Measurements from ENCODE around the gene EXOG. TPM values are rescaled to one million over a fixed set of nuclear protein-coding genes. Genes with fewer than 3 reads are reported as not detected.

The EXOG gene, protein sequence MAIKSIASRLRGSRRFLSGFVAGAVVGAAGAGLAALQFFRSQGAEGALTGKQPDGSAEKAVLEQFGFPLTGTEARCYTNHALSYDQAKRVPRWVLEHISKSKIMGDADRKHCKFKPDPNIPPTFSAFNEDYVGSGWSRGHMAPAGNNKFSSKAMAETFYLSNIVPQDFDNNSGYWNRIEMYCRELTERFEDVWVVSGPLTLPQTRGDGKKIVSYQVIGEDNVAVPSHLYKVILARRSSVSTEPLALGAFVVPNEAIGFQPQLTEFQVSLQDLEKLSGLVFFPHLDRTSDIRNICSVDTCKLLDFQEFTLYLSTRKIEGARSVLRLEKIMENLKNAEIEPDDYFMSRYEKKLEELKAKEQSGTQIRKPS
- 10 to 100 TPM in 1 of 4 donors, 1 to 10 TPM in 3; 2.9 to 14.5 (median 6.1) TPM for total RNA-seq
- 1 to 10 TPM; 3.2 to 5.4 (median 3.3) TPM for polyA plus RNA-seq
- long read RNA-seq, donor 1, partial matches to known transcripts = 0 of 2 reads
- long read RNA-seq, donor 1, other reads (novel, unspliced or antisense) = 2 of 2 reads
- long read RNA-seq, donor 2, partial matches to known transcripts = 0 of 4 reads
- long read RNA-seq, donor 2, other reads (novel, unspliced or antisense) = 4 of 4 reads

- DNase-seq (peak; percentile 97 to 98), ATAC-seq (peak; percentile 95 to 98 (median 96))
- TF ChIP-seq CTCF (IDR thresholded peaks at IDR 0.05) = peak; percentile 85
- Histone ChIP-seq H3K27me3 (ENCODE audit: insufficient read depth in 3 of 3, low read length in 2 of 3) (no peaks in the 10 kb centered on the region), H3K4me3 (peak within 1 kb of the TSS; percentile 90), H3K4me1 (peaks cover 37% of the 10 kb centered on the region), H3K36me3 (ENCODE audit: insufficient read depth in 1 of 2, low read depth in 1 of 2) (peaks cover 0 to 21% of the 10 kb centered on the region in 2 donors), H3K27ac (peak within 1 kb of the TSS; percentile 67), H3K9me3 (no peaks in the 10 kb centered on the region)
- WGBS, 3 donors = 1% methylated on average over 51 to 53 of the region's 53 CpGs
- intact Hi-C loops (cut with DNase I) = loop anchor here in 1 of 2 donors (10.0 kb wide), 1 partner anchor 348 kb away; no protein-coding TSS in a partner anchor
These were observed at the start of gene EXOG for GRCh38 chr3:38496131-38496910. EXOG (plus strand) TSS chr3:38496340; CDS start chr3:38496368, 28 bp downstream.

GRCh38 chr3:38446812-38447211, 49.3 kb upstream of the EXOG start:
- Histone ChIP-seq H3K4me3 (no peak overlapping the region), H3K9me3 (no peaks in the 10 kb centered on the region), H3K4me1 (peaks cover 9% of the 10 kb centered on the region), H3K27me3 (ENCODE audit: insufficient read depth in 3 of 3, low read length in 2 of 3) (no peaks in the 10 kb centered on the region), H3K36me3 (ENCODE audit: insufficient read depth in 1 of 2, low read depth in 1 of 2) (no peaks in the 10 kb centered on the region), H3K27ac (no peak overlapping the region)
- TF ChIP-seq CTCF (IDR thresholded peaks at IDR 0.05) = no peak
- intact Hi-C loops (cut with DNase I) = no loop called here
- ATAC-seq = no peak
- DNase-seq = no peak

- ATAC-seq (no peak), DNase-seq (no peak)
- H3K36me3 ChIP-seq (ENCODE audit: insufficient read depth in 1 of 2, low read depth in 1 of 2) = no peaks in the 10 kb centered on the region
- intact Hi-C loops (cut with DNase I) = loop anchor here in 1 of 2 donors (10.0 kb wide), 1 partner anchor 316 kb away; the partner anchor contains the start of genes ACAA1 and MYD88
- WGBS, 3 donors = 92 to 99% (median 92%) methylated on average over 3 of the region's 3 CpGs
- peaks cover 19% of the 10 kb centered on the region for H3K4me1 ChIP-seq
- H3K27me3 ChIP-seq (ENCODE audit: insufficient read depth in 3 of 3, low read length in 2 of 3) = no peaks in the 10 kb centered on the region
- H3K9me3 ChIP-seq = no peaks in the 10 kb centered on the region
- TF ChIP-seq CTCF (IDR thresholded peaks at IDR 0.05) = no peak
- H3K27ac ChIP-seq = no peak overlapping the region
- no peak overlapping the region for H3K4me3 ChIP-seq
These were observed 45.3 kb upstream of the EXOG start for GRCh38 chr3:38450853-38451252.

- Histone ChIP-seq H3K27ac (peak within 1 kb of the TSS; percentile 96), H3K36me3 (ENCODE audit: insufficient read depth in 1 of 2, low read depth in 1 of 2) (no peaks in the 10 kb centered on the region), H3K9me3 (no peaks in the 10 kb centered on the region), H3K27me3 (ENCODE audit: insufficient read depth in 3 of 3, low read length in 2 of 3) (no peaks in the 10 kb centered on the region), H3K4me3 (peak within 1 kb of the TSS; percentile 95), H3K4me1 (peaks cover 30% of the 10 kb centered on the region)
- no peak for TF ChIP-seq CTCF (IDR thresholded peaks at IDR 0.05)
- DNase-seq (peak; percentile 91 to 94), ATAC-seq (peak; percentile 78 to 79 (median 78))
- intact Hi-C loops (cut with DNase I) = loop anchor here in 1 of 2 donors (10.0 kb wide), 1 partner anchor 318 kb away; the partner anchor contains the start of genes ACAA1 and MYD88
- 5 to 10% (median 8%) methylated on average over 34 to 48 of the region's 48 CpGs for WGBS, 3 donors
These were observed 42.8 kb upstream of the EXOG start, which contains the start of gene ACVR2B for GRCh38 chr3:38453075-38453912. ACVR2B (plus strand) TSS chr3:38453890; CDS start chr3:38454323, 433 bp downstream.

Measured in psoas muscle (tissue), 8 donors.